ENCODE results near the gene PINLYP. TPM values are rescaled to one million over a fixed set of nuclear protein-coding genes. Genes with fewer than 3 reads are reported as not detected.

Gene PINLYP
- polyA plus RNA-seq, 1 of the 3 experiments (the other 2 are of a cell fraction), result 5.5 TPM

DNA sequence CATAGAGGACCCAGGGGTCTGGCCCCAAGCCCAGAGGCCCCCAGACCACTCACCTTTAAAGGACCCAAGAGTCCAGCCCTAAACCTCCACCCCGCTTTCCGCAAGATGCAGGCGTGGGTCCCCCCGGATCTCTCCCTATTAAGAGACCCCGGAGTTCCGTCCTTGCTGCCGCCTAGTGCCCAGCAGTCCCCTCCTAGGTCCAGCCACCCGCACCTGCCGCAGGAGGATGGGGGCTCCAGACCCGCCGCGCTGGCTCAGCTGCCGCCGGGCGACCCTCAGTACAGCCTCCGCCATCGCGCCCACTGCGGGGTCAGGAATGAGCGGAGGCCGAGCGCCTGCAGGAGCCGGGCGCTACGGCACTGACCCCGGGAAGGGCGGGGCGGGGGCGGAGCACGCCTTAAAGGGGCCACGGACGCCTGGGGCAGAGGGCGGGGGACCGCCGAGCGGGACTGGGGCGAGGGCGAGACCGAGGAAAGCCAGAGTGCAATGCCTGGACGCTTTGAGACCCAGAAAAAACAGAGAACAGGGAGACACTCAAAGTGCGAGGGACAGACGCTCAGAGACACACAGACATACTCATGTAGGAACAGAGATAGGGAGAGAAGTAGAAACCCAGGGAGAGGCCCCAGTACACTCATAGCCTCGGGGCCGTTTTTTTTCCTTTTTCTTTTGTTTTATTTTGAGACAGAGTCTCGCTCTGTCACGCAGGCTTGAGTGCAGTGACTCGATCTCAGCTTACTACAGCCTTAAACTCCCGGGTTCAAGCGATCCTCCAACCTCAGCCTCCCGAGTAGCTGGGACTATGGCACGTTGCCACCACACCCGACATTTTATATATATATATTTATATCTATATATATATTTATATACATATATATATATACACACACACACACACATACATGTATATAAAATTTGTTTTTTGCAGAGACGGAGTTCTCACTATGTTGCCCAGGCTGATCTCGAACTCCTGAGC is 48.4 kb upstream of the PINLYP start, which contains the start of gene ETHE1 (continued):
- TF ChIP-seq, protein P1, sequence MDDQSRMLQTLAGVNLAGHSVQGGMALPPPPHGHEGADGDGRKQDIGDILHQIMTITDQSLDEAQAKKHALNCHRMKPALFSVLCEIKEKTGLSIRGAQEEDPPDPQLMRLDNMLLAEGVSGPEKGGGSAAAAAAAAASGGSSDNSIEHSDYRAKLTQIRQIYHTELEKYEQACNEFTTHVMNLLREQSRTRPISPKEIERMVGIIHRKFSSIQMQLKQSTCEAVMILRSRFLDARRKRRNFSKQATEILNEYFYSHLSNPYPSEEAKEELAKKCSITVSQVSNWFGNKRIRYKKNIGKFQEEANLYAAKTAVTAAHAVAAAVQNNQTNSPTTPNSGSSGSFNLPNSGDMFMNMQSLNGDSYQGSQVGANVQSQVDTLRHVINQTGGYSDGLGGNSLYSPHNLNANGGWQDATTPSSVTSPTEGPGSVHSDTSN (IDR thresholded peaks at IDR 0.05), result no peak
- TF ChIP-seq, protein P2, sequence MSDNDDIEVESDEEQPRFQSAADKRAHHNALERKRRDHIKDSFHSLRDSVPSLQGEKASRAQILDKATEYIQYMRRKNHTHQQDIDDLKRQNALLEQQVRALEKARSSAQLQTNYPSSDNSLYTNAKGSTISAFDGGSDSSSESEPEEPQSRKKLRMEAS (IDR thresholded peaks at IDR 0.05; ENCODE audit: low read depth), result peak; percentile 47; the same call in 1 of the 2 replicates

DNA sequence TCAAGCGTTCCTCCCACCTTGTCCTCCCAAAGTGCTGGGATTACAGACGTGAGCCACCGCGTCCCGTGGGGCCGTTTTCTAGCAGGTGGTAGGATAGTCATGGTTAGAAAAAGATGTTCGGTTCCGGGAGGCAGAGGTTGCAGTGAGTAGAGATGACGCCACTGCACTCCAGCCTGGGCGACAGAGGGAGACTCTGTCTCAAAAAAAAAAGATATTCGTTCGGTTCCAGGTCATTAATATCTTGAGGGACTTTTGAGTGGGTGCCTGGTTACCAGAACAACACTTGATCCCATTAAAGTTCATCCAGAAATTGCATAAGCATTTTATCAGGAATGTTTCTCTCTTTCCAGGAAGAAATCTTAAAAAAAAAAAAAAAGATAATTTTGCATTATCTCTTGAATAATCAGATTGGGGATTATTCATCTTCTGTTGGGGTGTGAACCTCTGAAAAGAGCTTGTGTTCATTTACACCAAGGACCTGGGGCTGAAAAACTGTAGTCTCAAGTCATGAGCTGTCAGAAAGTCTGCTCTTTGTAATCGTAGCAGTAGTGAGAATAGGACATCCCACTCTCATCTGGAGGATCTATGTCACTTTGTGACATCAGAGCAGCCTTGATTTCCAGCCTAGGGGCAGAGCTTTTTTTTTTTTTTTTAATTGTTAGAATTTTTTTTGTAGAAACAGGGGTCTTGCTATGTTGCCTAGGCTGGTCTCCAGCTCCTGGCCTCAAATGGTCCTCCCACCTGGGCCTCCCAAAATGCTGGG is 47.6 kb upstream of the PINLYP start:
- Histone ChIP-seq H3K9me3 (no peaks in the 10 kb centered on the region), H3K36me3 (replicated peaks in 1 of 2; ENCODE audit: control insufficient read depth in 1 of 2, insufficient read depth in 2 of 2, low read length in 1 of 2) (no peaks in the 10 kb centered on the region), H3K4me1 (ENCODE audit: control insufficient read depth in 1 of 2, insufficient read depth in 2 of 2, low read depth in 1 of 2, low read length in 1 of 2) (peaks cover 6 to 19% of the 10 kb centered on the region in 2 experiments; a peak in 1 of 4 replicates), H4K20me1 (ENCODE audit: insufficient read depth) (no peaks in the 10 kb centered on the region), H3K27ac (ENCODE audit: low read depth in 2 of 2, low read length in 1 of 2) (no peak overlapping the region), H3K79me2 (ENCODE audit: insufficient read depth) (peaks cover 24% of the 10 kb centered on the region), H2AFZ (ENCODE audit: low read depth) (no peak overlapping the region), H3K9ac (no peak overlapping the region), H3F3A (replicated peaks; ENCODE audit: insufficient read depth) (peaks cover 5% of the 10 kb centered on the region), H3K4me2 (no peak overlapping the region), H3K4me3 (ENCODE audit: low read depth in 2 of 2, low read length in 1 of 2) (no peak overlapping the region), H3K27me3 (ENCODE audit: insufficient read depth) (no peaks in the 10 kb centered on the region), H3K9me2 (no peaks in the 10 kb centered on the region)
- TF ChIP-seq, protein P3, sequence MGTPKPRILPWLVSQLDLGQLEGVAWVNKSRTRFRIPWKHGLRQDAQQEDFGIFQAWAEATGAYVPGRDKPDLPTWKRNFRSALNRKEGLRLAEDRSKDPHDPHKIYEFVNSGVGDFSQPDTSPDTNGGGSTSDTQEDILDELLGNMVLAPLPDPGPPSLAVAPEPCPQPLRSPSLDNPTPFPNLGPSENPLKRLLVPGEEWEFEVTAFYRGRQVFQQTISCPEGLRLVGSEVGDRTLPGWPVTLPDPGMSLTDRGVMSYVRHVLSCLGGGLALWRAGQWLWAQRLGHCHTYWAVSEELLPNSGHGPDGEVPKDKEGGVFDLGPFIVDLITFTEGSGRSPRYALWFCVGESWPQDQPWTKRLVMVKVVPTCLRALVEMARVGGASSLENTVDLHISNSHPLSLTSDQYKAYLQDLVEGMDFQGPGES (IDR thresholded peaks at IDR 0.05; ENCODE audit: low read depth, low read length), result no peak
- TF ChIP-seq, protein P1 (IDR thresholded peaks at IDR 0.05), result no peak
- TF ChIP-seq, protein P4, sequence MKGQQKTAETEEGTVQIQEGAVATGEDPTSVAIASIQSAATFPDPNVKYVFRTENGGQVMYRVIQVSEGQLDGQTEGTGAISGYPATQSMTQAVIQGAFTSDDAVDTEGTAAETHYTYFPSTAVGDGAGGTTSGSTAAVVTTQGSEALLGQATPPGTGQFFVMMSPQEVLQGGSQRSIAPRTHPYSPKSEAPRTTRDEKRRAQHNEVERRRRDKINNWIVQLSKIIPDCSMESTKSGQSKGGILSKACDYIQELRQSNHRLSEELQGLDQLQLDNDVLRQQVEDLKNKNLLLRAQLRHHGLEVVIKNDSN (IDR thresholded peaks at IDR 0.05; ENCODE audit: borderline replicate concordance, low read depth), result no peak
- TF ChIP-seq FOXM1 (IDR thresholded peaks at IDR 0.05; ENCODE audit: low read depth) (no peak), SIN3A (IDR thresholded peaks at IDR 0.05; ENCODE audit: borderline replicate concordance, low read depth, low read length) (no peak), NFIC (IDR thresholded peaks at IDR 0.05; ENCODE audit: borderline replicate concordance) (no peak), JUND (IDR thresholded peaks at IDR 0.05) (no peak), CHD2 (IDR thresholded peaks at IDR 0.05; ENCODE audit: low read length, partially characterized antibody) (no peak), RFX5 (IDR thresholded peaks at IDR 0.05; ENCODE audit: low read length) (no peak), RXRA (IDR thresholded peaks at IDR 0.05; ENCODE audit: borderline replicate concordance, low read depth) (no peak), FOSL2 (IDR thresholded peaks at IDR 0.05; ENCODE audit: borderline replicate concordance, low read depth) (no peak), RCOR1 (IDR thresholded peaks at IDR 0.05; ENCODE audit: low read length) (no peak)
- TF ChIP-seq, protein P5, sequence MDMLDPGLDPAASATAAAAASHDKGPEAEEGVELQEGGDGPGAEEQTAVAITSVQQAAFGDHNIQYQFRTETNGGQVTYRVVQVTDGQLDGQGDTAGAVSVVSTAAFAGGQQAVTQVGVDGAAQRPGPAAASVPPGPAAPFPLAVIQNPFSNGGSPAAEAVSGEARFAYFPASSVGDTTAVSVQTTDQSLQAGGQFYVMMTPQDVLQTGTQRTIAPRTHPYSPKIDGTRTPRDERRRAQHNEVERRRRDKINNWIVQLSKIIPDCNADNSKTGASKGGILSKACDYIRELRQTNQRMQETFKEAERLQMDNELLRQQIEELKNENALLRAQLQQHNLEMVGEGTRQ (IDR thresholded peaks at IDR 0.05; ENCODE audit: borderline replicate concordance, low read depth, low read length), result no peak
- TF ChIP-seq, protein P6, sequence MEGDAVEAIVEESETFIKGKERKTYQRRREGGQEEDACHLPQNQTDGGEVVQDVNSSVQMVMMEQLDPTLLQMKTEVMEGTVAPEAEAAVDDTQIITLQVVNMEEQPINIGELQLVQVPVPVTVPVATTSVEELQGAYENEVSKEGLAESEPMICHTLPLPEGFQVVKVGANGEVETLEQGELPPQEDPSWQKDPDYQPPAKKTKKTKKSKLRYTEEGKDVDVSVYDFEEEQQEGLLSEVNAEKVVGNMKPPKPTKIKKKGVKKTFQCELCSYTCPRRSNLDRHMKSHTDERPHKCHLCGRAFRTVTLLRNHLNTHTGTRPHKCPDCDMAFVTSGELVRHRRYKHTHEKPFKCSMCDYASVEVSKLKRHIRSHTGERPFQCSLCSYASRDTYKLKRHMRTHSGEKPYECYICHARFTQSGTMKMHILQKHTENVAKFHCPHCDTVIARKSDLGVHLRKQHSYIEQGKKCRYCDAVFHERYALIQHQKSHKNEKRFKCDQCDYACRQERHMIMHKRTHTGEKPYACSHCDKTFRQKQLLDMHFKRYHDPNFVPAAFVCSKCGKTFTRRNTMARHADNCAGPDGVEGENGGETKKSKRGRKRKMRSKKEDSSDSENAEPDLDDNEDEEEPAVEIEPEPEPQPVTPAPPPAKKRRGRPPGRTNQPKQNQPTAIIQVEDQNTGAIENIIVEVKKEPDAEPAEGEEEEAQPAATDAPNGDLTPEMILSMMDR (IDR thresholded peaks at IDR 0.05), result no peak
- TF ChIP-seq, protein P7, sequence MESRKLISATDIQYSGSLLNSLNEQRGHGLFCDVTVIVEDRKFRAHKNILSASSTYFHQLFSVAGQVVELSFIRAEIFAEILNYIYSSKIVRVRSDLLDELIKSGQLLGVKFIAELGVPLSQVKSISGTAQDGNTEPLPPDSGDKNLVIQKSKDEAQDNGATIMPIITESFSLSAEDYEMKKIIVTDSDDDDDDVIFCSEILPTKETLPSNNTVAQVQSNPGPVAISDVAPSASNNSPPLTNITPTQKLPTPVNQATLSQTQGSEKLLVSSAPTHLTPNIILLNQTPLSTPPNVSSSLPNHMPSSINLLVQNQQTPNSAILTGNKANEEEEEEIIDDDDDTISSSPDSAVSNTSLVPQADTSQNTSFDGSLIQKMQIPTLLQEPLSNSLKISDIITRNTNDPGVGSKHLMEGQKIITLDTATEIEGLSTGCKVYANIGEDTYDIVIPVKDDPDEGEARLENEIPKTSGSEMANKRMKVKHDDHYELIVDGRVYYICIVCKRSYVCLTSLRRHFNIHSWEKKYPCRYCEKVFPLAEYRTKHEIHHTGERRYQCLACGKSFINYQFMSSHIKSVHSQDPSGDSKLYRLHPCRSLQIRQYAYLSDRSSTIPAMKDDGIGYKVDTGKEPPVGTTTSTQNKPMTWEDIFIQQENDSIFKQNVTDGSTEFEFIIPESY (IDR thresholded peaks at IDR 0.05; ENCODE audit: borderline replicate concordance, low read depth), result no peak
- no peak for DNase-seq
- POLR2A ChIA-PET, result interaction anchor here (0.8 kb wide), 1 partner anchor 65 kb away, joined by 3 read pairs; no protein-coding TSS in a partner anchor
- WGBS (ENCODE audit: low lambda C conversion rate), result 69% methylated on average over 13 of the region's 13 CpGs
- CTCF ChIA-PET, result interaction anchor here (0.7 to 24.7 kb wide), 4 partner anchors 8 to 88 kb away, joined by 4 to 632 read pairs (median 8); no protein-coding TSS in a partner anchor
